Measurements from ENCODE around the gene KIAA0040.
"Not testable (repeated sequence)": the region's sequence is repeated elsewhere in the genome, so short reads cannot be mapped to it uniquely, and the experiment has no call there.

The KIAA0040 gene

DNA sequence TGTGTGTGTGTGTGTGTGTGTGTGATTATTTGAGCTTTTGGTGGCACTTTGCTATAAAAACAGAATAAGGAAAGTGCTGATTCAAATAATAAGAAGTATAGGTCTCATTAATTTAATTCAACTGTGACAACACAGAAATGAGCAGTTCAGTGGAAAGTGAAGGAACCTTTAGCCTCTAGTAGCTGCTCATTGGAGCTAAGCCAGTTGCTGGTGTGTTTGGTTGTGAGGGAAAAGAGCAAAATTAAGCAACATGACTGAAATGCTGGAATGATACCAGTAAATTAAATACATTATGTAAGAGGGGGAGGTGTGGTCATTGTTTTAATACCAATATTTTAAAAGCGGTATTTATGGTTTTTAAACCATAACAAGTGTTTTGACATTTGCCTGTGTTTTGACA, 55.2 kb downstream of the KIAA0040 start:
- DNase-seq (ENCODE audit: low spot score), result no peak

GRCh38 chr1:175136246-175136645, 56.3 kb downstream of the KIAA0040 start:
- no peak for DNase-seq (ENCODE audit: low spot score)

DNA sequence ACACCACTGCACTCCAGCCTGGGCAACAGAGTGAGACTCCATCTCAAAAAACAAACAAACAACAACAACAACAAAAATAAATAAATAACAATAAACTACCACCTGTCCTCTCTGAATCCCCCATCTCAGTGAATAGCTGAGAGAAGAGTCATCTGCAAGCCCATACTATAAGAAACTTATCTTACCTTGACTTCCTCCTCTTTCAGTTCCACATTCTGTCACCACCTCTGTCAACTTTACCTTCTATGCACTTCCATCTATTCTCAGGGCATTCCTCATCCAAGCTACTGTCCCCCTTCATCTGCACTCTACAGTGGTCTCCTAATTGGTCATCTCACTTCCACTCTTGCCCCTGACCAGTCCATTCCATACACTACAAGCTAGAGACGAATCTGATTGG, 58.1 kb downstream of the KIAA0040 start:
- no peak for DNase-seq (ENCODE audit: low spot score)

GRCh38 chr1:175133673-175134435, 58.7 kb downstream of the KIAA0040 start:
- no peak for DNase-seq (ENCODE audit: low spot score)

DNA sequence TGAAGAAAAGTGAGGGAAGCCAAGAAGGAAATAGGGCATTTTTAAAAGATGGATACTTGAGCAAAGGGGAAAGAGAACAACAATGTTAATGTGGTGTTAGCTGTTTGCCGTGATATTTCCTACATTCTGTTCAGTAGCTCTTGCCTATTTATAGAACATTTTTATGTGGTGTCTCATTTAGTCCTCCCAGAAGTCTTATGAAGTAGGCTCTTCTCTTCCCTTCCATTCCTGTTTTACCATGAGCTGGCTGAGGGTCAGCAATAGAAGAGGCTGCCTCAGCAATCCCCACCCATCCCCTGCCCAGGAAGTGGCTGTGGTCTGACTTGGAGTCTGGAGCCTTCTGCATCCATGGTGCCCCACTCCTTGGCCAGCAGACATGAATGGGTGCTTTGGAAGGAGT, 60.1 kb downstream of the KIAA0040 start:
- no peak for DNase-seq (ENCODE audit: low spot score)

DNA sequence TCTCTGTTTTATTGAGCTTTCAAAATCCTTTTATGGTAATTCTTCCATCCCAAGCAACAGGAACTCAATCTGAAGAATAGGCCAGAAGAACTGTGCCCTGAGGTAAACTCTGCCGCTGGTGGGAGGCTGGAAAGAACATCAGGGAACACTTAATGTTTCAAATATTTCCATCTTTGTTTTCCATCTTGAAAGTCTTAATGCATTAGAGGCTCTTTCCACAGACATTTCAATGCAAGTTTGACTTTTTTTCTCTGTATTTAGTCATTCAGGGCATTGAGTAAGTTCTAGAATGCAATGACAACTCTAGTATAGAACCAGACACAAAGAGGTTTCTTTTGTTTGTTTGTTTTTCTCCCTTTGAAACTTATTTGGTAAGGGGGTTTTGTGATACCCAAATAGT, 61.5 kb downstream of the KIAA0040 start:
- no peak for DNase-seq (ENCODE audit: low spot score)

- no peak for DNase-seq (ENCODE audit: low spot score)
Observed at GRCh38 chr1:175130649-175131045, 61.9 kb downstream of the KIAA0040 start.

DNA sequence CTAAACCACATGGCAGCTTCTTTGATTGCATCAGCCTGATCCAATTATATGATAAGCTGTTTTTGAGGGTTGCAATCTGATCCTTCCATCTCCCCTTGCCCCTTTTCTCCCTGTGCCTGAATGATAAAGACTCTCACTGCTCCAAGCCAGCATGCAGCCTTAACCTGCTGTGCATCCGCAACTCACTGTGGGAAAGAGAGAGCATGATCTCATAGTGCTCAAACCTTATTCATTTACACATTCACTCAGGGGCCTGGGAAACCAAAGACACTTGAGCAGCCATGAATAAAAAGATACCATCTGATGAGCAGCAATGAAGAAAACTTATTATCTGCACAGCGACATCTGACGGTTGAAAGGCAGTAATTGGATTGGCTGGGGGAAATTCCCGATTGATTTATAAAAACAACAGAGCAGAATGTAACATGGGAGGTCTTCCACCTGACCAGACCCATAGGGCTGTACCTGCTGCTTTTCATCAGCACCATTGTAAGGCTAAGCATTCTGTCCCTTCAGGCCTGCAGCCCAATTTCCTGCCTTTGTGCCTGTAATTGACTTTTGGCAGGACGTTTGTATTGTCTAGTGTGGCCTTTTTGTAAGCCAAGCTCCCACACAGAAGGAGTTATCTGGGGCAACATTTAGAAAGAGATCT, 62.5 kb downstream of the KIAA0040 start:
- DNase-seq (ENCODE audit: low spot score), result no peak

DNA sequence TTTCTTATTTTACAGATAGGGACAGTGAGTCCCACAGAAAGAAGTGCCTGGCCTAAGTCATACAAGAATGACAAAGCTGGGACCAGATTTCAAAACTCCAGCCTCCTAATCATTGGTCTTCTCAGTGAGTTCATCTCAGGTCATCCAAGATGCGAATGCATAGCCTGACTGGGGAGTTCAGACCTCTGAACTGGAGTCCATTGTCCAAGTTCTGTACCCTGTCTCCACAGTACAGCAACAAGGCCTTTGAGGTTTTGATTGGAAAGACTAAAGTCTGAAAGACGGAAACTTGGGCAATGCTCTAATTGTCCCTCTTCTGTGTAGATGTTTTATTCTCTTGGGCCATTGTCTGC, 63.0 kb downstream of the KIAA0040 start:
- no peak for DNase-seq (ENCODE audit: low spot score)

DNA sequence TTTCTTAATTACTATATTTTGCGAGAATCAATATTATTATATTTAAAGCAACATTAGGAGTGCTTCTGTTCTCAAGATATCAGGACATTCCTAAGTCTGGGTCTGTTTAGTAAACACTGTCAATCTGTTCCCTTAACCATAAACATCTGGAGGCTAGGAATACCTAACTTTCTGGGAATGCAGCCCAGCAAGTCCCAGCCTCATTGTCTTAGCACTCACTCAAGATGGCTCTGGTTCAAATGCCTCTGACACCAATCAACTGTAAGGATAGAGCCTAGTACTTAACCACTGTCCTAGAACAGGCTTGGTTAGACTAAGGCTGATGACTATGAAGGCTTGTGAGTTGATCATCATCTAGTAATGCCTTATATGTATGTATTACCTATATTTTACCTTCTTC, 63.4 kb downstream of the KIAA0040 start:
- DNase-seq (ENCODE audit: low spot score), result no peak

DNA sequence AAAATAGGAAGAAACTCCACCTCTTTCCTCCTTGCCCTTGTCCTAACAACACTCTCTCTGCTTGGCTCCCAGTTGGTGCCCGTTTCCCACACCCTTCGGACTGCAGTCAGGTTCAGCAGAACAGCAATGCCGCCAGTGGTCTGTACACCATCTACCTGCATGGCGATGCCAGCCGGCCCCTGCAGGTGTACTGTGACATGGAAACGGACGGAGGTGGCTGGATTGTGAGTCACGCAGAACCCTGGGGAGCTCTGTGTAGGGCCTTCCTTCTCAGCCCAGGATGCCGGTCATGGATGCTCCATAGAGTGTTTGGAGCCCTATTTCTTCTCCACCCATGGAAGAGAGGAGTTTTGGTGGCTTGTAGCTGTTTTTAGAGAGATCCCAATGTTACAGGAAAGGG, 64.1 kb downstream of the KIAA0040 start:
- DNase-seq (ENCODE audit: low spot score), result no peak

DNA sequence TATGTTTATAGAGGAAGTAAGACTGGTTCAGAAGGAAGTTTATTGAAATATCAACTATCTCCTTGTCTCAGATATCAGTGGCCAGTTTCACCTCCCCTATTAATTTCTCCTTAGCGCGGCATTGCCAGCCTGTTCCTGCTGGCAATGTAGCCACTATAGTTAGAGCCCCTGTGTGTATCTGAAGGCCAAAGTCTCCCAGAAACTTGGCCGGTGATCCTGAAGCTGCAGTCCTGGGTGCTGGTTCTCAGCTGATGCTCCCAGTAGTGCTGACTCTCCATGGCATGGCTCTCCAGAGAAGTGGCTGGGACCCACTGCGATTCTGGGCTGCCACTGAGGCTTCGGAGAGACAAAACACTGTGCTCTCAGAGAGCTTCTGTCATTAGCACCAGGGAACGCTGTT, 65.0 kb downstream of the KIAA0040 start:
- no peak for DNase-seq (ENCODE audit: low spot score)

- DNase-seq (ENCODE audit: low spot score), result no peak
Observed at GRCh38 chr1:175126347-175126746, 66.2 kb downstream of the KIAA0040 start.

DNA sequence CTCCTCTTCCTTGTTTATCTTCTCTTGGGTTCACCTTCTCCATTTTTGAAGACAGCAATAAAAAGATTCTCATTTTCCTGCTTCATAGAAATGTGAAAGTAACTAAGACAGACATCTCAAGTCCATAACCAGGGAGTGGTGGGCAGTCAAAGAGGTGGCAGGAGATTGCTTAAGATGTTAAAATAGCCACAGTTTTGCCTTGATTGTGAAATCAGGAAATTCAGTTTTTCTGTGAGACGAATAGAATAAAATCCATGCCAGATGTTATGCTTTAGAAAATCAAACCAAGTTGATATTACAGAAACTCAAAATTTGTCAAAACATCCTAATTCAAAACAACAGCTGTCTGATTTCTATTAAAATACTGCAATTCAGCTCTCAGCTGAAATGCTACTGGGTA, 67.7 kb downstream of the KIAA0040 start:
- no peak for DNase-seq (ENCODE audit: low spot score)

- DNase-seq (ENCODE audit: low spot score), result no peak
Observed at GRCh38 chr1:175120511-175120910, 72.1 kb downstream of the KIAA0040 start.

DNA sequence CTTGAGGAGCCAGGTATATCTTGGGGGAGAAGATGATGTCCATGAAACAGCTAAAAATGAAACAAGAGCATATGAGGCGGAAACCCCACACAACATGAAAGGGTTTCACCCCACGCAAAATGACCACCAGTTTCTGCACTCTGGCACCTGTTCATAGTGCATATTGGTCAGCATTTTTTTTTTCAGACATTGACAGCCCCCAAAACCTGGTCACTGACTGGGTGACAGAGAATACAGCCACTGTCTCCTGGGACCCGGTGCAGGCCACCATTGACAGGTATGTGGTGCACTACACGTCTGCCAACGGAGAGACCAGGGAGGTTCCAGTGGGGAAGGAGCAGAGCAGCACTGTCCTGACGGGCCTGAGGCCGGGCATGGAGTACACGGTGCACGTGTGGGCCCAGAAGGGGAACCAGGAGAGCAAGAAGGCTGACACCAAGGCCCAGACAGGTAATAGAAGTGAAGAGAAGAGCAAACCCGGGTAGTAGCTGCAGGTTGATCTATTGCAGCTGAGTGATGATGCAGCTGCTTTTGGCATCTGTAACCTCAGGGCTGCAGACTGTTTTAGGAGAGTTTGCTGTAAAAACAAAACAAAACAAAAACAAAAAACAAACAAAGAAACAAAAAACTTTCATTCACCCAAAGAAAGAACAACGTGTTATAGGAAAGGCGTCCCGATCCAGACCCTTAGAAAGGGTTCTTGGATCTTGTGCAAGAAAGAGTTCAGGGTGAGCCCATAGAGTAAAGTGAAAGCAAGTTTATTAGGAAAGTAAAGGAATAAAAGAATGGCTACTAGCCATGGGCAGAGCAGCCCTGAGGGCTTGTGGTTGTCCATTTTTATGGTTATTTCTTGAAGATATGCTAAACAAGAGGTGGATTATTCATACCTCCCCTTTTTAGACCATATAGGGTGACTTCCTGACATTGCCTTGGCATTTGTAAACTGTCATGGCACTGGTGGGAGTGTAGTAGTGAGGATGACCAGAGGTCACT, 73.9 kb downstream of the KIAA0040 start:
- DNase-seq (ENCODE audit: low spot score), result no peak

- DNase-seq (ENCODE audit: low spot score), result no peak
Observed at GRCh38 chr1:175116903-175117302, 75.7 kb downstream of the KIAA0040 start.

- no peak for DNase-seq (ENCODE audit: low spot score)
Observed at GRCh38 chr1:175116210-175116798, 76.3 kb downstream of the KIAA0040 start.

GRCh38 chr1:175114996-175115395, 77.6 kb downstream of the KIAA0040 start:
- no peak for DNase-seq (ENCODE audit: low spot score)

DNA sequence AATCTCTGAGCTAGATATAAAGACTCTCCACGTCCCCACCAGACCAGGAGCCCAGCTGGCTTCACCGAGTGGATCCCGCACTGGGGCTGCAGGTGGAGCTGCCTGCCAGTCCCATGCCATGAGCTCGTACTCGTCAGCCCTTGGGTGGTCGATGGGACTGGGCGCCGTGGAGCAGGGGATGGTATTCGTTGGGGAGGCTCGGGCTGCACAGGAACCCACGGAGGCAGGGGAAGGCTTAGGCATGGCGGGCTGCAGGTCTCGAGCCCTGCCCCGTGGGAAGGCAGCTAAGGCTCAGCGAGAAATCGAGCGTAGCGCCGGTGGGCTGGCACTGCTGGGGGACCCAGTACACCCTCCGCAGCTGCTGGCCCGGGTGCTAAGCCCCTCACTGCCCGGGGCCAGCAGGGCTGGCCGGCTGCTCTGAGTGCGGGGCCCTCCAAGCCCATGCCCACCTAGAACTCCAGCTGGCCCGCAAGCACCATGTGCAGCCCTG, 84.2 kb downstream of the KIAA0040 start:
- DNase-seq (ENCODE audit: low spot score), result not testable (repeated sequence)
